ENCODE results near the gene BIK.
A peak's percentile ranks its signal among the peaks of the same experiment; 100 is the strongest.

Gene BIK, protein sequence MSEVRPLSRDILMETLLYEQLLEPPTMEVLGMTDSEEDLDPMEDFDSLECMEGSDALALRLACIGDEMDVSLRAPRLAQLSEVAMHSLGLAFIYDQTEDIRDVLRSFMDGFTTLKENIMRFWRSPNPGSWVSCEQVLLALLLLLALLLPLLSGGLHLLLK

DNA sequence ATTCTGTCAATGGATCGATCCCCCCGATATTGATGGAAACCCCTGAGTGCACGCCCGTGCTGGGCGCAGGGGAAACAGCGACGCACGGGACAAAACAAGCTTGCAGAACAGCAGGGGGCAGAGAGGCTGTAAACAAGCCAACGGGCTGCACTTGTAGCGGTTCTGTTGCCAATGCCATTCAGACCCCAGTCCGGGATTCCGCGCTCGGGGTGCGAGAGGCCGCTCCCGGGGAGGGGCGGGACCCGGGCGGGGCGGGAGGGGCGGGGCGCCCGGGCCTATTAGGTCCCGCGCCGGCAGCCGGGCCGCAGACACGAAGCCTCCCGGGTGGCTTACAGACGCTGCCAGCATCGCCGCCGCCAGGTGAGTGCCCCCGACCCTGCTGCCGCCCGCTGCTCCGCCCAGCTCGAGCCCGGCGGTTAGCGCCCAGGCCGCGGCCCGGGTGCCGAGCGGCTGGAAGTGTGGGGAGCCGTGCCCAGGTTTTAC lies at the start of gene BIK:
Gene BIK (plus strand): TSS at position 307 of the 483 bp plus-strand sequence. CDS start 13,273 bp downstream, outside the sequence.
- TF ChIP-seq, protein P1, sequence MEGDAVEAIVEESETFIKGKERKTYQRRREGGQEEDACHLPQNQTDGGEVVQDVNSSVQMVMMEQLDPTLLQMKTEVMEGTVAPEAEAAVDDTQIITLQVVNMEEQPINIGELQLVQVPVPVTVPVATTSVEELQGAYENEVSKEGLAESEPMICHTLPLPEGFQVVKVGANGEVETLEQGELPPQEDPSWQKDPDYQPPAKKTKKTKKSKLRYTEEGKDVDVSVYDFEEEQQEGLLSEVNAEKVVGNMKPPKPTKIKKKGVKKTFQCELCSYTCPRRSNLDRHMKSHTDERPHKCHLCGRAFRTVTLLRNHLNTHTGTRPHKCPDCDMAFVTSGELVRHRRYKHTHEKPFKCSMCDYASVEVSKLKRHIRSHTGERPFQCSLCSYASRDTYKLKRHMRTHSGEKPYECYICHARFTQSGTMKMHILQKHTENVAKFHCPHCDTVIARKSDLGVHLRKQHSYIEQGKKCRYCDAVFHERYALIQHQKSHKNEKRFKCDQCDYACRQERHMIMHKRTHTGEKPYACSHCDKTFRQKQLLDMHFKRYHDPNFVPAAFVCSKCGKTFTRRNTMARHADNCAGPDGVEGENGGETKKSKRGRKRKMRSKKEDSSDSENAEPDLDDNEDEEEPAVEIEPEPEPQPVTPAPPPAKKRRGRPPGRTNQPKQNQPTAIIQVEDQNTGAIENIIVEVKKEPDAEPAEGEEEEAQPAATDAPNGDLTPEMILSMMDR (IDR thresholded peaks at IDR 0.05) = no peak
- peak within 1 kb of the TSS; percentile 72 for H3K4me3 ChIP-seq
- no peak for DNase-seq (ENCODE audit: low spot score)
- no peak within 1 kb of the TSS for H3K27ac ChIP-seq

DNA sequence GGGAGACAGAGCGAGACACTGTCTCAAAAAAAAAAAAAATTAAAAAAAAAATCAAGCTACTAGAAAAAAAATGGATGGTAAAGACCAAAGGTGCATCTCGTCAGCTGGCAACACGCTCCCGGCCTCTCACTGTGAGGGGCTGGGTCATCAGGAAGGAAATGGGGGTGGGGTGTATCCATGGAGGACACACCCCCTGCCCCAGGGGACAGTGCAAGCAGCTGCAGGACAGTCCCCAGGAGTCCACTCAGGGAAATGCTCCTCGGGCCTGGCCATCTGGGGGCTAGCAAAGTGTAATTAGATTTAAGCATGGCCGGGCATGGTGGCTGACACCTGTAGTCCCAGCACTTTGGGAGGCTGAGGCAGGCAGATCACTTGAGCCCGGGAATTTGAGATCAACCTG lies 44.4 kb upstream of the BIK start:
- DNase-seq (ENCODE audit: low spot score) = no peak
- TF ChIP-seq, protein P1 (IDR thresholded peaks at IDR 0.05) = no peak
- no peak overlapping the region for H3K27ac ChIP-seq
- H3K4me3 ChIP-seq = no peak overlapping the region

DNA sequence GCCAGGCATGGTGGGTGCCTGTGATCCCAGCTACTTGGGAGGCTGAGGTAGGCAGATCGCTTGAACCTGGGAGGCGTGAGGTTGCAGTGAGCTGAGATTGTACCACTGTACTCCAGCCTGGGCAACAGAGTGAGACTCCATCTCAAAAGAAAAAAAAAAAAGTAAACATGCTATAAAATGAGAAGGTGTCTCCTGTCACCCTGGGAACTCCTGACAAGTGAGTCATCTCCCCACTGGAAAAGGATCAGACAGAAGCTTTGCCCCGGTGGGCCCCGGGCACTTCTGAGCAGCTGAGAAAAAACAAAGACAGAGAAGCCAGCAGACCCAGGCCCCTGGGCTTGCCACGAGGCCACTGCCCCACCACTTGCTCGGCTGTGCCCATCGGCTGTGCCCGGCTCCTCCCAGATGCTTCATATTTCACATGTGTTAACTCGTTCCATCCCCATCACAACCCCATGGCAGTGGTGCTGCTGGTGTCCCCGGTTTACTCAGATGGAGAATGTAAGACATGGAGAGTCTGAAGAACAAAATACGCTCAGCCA lies 43.6 kb upstream of the BIK start:
- TF ChIP-seq, protein P1 (IDR thresholded peaks at IDR 0.05) = no peak
- Histone ChIP-seq H3K4me3 (no peak overlapping the region), H3K27ac (no peak overlapping the region)
- DNase-seq (ENCODE audit: low spot score) = no peak

DNA sequence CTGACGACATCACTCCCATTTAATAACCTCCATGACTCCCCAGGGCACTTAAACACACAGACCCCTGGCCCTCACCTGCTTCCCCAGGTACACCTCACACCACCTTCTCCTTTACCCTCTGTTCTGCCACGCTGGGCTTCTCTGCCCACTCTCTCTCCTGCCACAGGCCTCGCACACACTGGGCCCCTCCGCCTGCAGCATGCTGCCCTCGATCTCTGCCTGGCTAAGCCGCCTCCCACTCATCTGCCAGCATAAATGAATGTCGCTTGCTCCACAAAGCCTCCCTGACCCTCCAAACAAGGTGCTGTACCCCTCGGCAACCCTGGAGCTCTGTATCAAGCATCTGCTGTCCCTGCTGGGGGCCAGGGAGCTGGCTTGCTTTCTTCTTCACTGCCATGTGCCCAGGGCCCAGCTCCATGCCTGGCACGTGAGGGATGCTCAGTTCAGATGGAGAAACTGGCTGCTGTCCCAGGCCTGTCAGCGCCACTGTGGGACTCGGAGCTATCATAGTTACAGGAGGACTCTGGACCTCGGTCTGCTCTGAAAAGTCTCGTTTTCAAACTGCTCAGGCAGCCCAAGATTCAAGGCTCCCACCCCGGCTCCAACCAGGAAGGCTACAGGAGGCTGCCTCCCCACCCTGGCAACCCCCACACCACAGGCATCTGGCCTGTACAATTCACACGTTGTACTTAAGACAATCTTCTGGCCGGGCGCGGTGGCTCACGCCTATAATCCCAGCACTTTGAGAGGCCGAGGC lies 33.3 kb upstream of the BIK start:
- DNase-seq (ENCODE audit: low spot score) = no peak
- TF ChIP-seq, protein P1 (IDR thresholded peaks at IDR 0.05) = no peak
- H3K4me3 ChIP-seq = no peak overlapping the region
- H3K27ac ChIP-seq = no peak overlapping the region

DNA sequence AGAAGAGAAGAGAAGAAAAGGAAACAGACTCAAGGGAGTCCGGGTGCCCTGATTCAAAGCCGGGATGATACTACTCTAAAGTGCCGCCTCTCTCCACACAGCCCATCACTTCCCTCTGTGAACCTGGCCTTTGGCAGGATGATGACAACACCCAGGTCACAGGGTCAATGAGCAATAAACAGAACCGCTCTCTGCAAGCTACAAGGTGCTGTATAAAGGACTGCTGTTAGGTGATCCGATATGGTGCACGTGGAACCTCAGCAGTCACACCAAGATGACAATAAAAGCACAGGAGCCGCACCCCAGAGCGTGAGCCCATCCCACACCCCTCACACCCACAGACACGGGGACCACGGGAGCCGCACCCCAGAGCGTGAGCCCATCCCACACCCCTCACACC lies 32.0 kb upstream of the BIK start:
- DNase-seq (ENCODE audit: low spot score) = no peak
- TF ChIP-seq, protein P1 (IDR thresholded peaks at IDR 0.05) = no peak
- Histone ChIP-seq H3K27ac (no peak overlapping the region), H3K4me3 (no peak overlapping the region)

DNA sequence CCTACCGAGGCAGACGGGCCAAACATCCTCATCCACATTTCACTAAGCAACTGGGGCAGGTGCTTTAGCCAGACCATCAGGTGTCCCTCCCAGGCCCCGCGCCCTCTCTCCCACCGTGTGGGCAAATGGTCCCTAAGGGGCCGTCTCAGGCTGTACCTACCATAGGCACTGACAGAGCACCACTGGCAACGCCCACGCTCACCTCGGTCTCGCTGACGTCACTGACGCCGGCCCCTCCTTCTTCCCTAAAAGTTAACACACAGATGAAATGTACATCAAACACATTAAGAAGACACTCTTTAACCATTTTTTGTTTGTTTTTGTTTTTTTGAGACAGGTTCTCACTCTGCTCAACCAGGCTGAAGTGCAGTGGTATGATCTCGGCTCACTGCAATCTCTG lies 30.8 kb upstream of the BIK start:
- no peak overlapping the region for H3K4me3 ChIP-seq
- no peak for DNase-seq (ENCODE audit: low spot score)
- no peak overlapping the region for H3K27ac ChIP-seq
- TF ChIP-seq, protein P1 (IDR thresholded peaks at IDR 0.05) = no peak

Data from coronary artery (tissue), 2 donors.